Neural cell (in vitro differentiated cells): ENCODE results near the gene KCNK17.

Source experiments
- EP300 ChIP-seq: fragments of 450-650 bp; conservative IDR thresholded peaks from 2 replicates; pipeline ENCODE4 v1.6.1; 2014; ENCODE audit warnings: antibody characterized with exemption, mild to moderate bottlenecking, moderate library complexity; ENCODE audit not compliant: poor library complexity, severe bottlenecking
- EZH2 ChIP-seq: fragments of 200-600, 300-800 bp; shearing (Covaris generic), sonication (generic); IDR thresholded peaks from 2 replicates; pipeline ENCODE4 v1.6.1; 2014; ENCODE audit warnings: antibody characterized with exemption, low read length, borderline replicate concordance, mild to moderate bottlenecking; ENCODE audit not compliant: insufficient read depth, poor library complexity, severe bottlenecking
- MXI1 ChIP-seq: fragments of 450-650 bp; conservative IDR thresholded peaks from 2 replicates; pipeline ENCODE4 v1.6.1; 2014; ENCODE audit warnings: antibody characterized with exemption, mild to moderate bottlenecking; ENCODE audit not compliant: poor library complexity, severe bottlenecking
- POLR2AphosphoS5 ChIP-seq: IDR thresholded peaks from 2 replicates; pipeline ENCODE4 v1.6.1; 2012
- RAD21 ChIP-seq: fragments of 450-650 bp; conservative IDR thresholded peaks from 2 replicates; pipeline ENCODE4 v1.6.1; 2014; ENCODE audit warnings: antibody characterized with exemption, mild to moderate bottlenecking, moderate library complexity
- SMC3 ChIP-seq: fragments of 450-650 bp; conservative IDR thresholded peaks from 2 replicates; pipeline ENCODE4 v1.6.1; 2014; ENCODE audit warnings: antibody characterized with exemption, mild to moderate bottlenecking, moderate library complexity; ENCODE audit not compliant: poor library complexity
- TF ChIP-seq, protein P1 (sequence below): fragments of 450-650 bp; IDR thresholded peaks from 2 replicates; pipeline ENCODE4 v1.5.1; 2014; ENCODE audit warnings: antibody characterized with exemption, mild to moderate bottlenecking, moderate library complexity; ENCODE audit not compliant: poor library complexity, severe bottlenecking
- TF ChIP-seq, protein P2 (sequence below): IDR thresholded peaks from 2 replicates; pipeline ENCODE4 v1.6.1; 2012; ENCODE audit warnings: borderline replicate concordance

DNA sequence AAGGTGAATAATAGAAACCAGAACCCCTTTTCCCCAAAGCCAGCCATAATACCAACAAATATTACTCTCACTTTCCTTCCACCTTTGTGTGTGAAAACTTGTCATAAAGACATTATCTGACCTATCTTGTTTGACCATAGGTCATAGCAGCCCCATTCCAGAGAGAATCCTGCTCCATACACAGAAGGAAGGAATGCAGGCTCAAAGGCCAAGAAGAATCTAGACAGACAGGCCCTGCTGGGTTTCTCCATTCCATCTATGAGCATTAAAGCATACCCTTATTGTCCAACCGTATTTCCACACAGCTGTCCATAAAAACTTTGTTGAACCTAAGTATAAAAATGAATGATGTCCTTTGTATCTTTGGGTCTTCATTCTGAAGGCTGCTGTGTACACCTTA, 44.3 kb downstream of the KCNK17 start:
- TF ChIP-seq, protein P1, sequence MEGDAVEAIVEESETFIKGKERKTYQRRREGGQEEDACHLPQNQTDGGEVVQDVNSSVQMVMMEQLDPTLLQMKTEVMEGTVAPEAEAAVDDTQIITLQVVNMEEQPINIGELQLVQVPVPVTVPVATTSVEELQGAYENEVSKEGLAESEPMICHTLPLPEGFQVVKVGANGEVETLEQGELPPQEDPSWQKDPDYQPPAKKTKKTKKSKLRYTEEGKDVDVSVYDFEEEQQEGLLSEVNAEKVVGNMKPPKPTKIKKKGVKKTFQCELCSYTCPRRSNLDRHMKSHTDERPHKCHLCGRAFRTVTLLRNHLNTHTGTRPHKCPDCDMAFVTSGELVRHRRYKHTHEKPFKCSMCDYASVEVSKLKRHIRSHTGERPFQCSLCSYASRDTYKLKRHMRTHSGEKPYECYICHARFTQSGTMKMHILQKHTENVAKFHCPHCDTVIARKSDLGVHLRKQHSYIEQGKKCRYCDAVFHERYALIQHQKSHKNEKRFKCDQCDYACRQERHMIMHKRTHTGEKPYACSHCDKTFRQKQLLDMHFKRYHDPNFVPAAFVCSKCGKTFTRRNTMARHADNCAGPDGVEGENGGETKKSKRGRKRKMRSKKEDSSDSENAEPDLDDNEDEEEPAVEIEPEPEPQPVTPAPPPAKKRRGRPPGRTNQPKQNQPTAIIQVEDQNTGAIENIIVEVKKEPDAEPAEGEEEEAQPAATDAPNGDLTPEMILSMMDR, result no peak
- TF ChIP-seq MXI1 (no peak), EZH2 (no peak), POLR2AphosphoS5 (no peak), EP300 (no peak), SMC3 (no peak), RAD21 (no peak)
- TF ChIP-seq, protein P2, sequence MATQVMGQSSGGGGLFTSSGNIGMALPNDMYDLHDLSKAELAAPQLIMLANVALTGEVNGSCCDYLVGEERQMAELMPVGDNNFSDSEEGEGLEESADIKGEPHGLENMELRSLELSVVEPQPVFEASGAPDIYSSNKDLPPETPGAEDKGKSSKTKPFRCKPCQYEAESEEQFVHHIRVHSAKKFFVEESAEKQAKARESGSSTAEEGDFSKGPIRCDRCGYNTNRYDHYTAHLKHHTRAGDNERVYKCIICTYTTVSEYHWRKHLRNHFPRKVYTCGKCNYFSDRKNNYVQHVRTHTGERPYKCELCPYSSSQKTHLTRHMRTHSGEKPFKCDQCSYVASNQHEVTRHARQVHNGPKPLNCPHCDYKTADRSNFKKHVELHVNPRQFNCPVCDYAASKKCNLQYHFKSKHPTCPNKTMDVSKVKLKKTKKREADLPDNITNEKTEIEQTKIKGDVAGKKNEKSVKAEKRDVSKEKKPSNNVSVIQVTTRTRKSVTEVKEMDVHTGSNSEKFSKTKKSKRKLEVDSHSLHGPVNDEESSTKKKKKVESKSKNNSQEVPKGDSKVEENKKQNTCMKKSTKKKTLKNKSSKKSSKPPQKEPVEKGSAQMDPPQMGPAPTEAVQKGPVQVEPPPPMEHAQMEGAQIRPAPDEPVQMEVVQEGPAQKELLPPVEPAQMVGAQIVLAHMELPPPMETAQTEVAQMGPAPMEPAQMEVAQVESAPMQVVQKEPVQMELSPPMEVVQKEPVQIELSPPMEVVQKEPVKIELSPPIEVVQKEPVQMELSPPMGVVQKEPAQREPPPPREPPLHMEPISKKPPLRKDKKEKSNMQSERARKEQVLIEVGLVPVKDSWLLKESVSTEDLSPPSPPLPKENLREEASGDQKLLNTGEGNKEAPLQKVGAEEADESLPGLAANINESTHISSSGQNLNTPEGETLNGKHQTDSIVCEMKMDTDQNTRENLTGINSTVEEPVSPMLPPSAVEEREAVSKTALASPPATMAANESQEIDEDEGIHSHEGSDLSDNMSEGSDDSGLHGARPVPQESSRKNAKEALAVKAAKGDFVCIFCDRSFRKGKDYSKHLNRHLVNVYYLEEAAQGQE, result no peak
